Measurements from ENCODE around the gene MMP24. TPM values are rescaled to one million over a fixed set of nuclear protein-coding genes. Genes with fewer than 3 reads are reported as not detected.
"Not testable (repeated sequence)": the region's sequence is repeated elsewhere in the genome, so short reads cannot be mapped to it uniquely, and the experiment has no call there.

The MMP24 gene
- total and polyA plus RNA-seq, 2 donors from 2014 or later, result 10.7 to 12.4 TPM

- no peaks in the 10 kb centered on the region for H3K4me1 ChIP-seq (ENCODE audit: control insufficient read depth in 2 of 3, insufficient read depth in 2 of 3, low read depth in 1 of 3, low read length in 3 of 3)
- no peaks in the 10 kb centered on the region for H3K36me3 ChIP-seq (ENCODE audit: control insufficient read depth in 2 of 3, insufficient read depth in 3 of 3, low read length in 3 of 3)
- H3K27me3 ChIP-seq (ENCODE audit: control insufficient read depth, insufficient read depth, low read length), result no peaks in the 10 kb centered on the region
- FAIRE-seq (no peak), DNase-seq (no peak)
- H3K27ac ChIP-seq (ENCODE audit: low read depth in 2 of 2, low read length in 2 of 2), result no peak overlapping the region
- H3K9me3 ChIP-seq (ENCODE audit: control insufficient read depth in 2 of 3, insufficient read depth in 1 of 3, low read length in 3 of 3), result no peaks in the 10 kb centered on the region
- H3K9ac ChIP-seq (ENCODE audit: low read length in 3 of 3), result no peak overlapping the region
- no peak for TF ChIP-seq CTCF (IDR thresholded peaks at IDR 0.05; ENCODE audit: borderline replicate concordance, extremely low read depth, insufficient read depth)
- intact Hi-C loops (cut with DNase I), result no loop called here
- H3K4me3 ChIP-seq (ENCODE audit: low read length in 3 of 3), result no peak overlapping the region
These were observed 44.8 kb upstream of the MMP24 start for GRCh38 chr20:35181731-35182130.

- H3K27ac ChIP-seq (ENCODE audit: low read depth in 2 of 2, low read length in 2 of 2); intact Hi-C loops (cut with DNase I); H3K36me3 ChIP-seq (ENCODE audit: control insufficient read depth in 2 of 3, insufficient read depth in 3 of 3, low read length in 3 of 3); H3K27me3 ChIP-seq (ENCODE audit: control insufficient read depth, insufficient read depth, low read length); H3K4me3 ChIP-seq (ENCODE audit: low read length in 3 of 3); FAIRE-seq; DNase-seq; H3K9me3 ChIP-seq (ENCODE audit: control insufficient read depth in 2 of 3, insufficient read depth in 1 of 3, low read length in 3 of 3); H3K4me1 ChIP-seq (ENCODE audit: control insufficient read depth in 2 of 3, insufficient read depth in 2 of 3, low read depth in 1 of 3, low read length in 3 of 3); H3K9ac ChIP-seq (ENCODE audit: low read length in 3 of 3): not testable (repeated sequence)
These were observed 39.7 kb upstream of the MMP24 start for GRCh38 chr20:35186691-35187289.

- DNase-seq (no peak), FAIRE-seq (no peak)
- H3K9ac ChIP-seq (ENCODE audit: low read length in 3 of 3), result no peak overlapping the region
- TF ChIP-seq CTCF (IDR thresholded peaks at IDR 0.05; ENCODE audit: borderline replicate concordance, extremely low read depth, insufficient read depth), result no peak
- H3K36me3 ChIP-seq (ENCODE audit: control insufficient read depth in 2 of 3, insufficient read depth in 3 of 3, low read length in 3 of 3), result no peaks in the 10 kb centered on the region
- no peak overlapping the region for H3K27ac ChIP-seq (ENCODE audit: low read depth in 2 of 2, low read length in 2 of 2)
- no peak overlapping the region for H3K4me3 ChIP-seq (ENCODE audit: low read length in 3 of 3)
- intact Hi-C loops (cut with DNase I), result no loop called here
- H3K9me3 ChIP-seq (ENCODE audit: control insufficient read depth in 2 of 3, insufficient read depth in 1 of 3, low read length in 3 of 3), result no peaks in the 10 kb centered on the region
- H3K27me3 ChIP-seq (ENCODE audit: control insufficient read depth, insufficient read depth, low read length), result no peaks in the 10 kb centered on the region
- no peaks in the 10 kb centered on the region for H3K4me1 ChIP-seq (ENCODE audit: control insufficient read depth in 2 of 3, insufficient read depth in 2 of 3, low read depth in 1 of 3, low read length in 3 of 3)
These were observed 38.8 kb upstream of the MMP24 start for GRCh38 chr20:35187584-35188190.

- H3K27me3 ChIP-seq (ENCODE audit: control insufficient read depth, insufficient read depth, low read length); H3K36me3 ChIP-seq (ENCODE audit: control insufficient read depth in 2 of 3, insufficient read depth in 3 of 3, low read length in 3 of 3); intact Hi-C loops (cut with DNase I); FAIRE-seq; H3K4me3 ChIP-seq (ENCODE audit: low read length in 3 of 3); H3K9me3 ChIP-seq (ENCODE audit: control insufficient read depth in 2 of 3, insufficient read depth in 1 of 3, low read length in 3 of 3); DNase-seq; H3K9ac ChIP-seq (ENCODE audit: low read length in 3 of 3); H3K4me1 ChIP-seq (ENCODE audit: control insufficient read depth in 2 of 3, insufficient read depth in 2 of 3, low read depth in 1 of 3, low read length in 3 of 3); H3K27ac ChIP-seq (ENCODE audit: low read depth in 2 of 2, low read length in 2 of 2): not testable (repeated sequence)
These were observed 37.3 kb upstream of the MMP24 start for GRCh38 chr20:35189223-35189622.

All from kidney (tissue), 14 donors.